OCI-LY1 (cell line): ENCODE measurements around the gene PRKG1.

Experiments used
- H2AFZ ChIP-seq: fragments of 200-600 bp; sonication (generic), shearing (Covaris generic); 2 replicates; pipeline ENCODE4 v1.6.0; 2014; ENCODE audit warnings: antibody characterized with exemption, mild to moderate bottlenecking, low read length
- H3F3A ChIP-seq: fragments of 200-600 bp; sonication (generic), shearing (Covaris generic); 2 replicates; pipeline ENCODE4 v1.6.0; 2014; ENCODE audit warnings: mild to moderate bottlenecking, antibody characterized with exemption, low read length, moderate library complexity; ENCODE audit not compliant: insufficient read depth
- H3K27ac ChIP-seq: fragments of 200-600 bp; sonication (generic); 2 replicates; pipeline ENCODE4 v1.5.1; 2014; ENCODE audit warnings: low read length, mixed run types, mild to moderate bottlenecking, low read depth; ENCODE audit not compliant: poor library complexity, severe bottlenecking
- H3K27me3 ChIP-seq: fragments of 200-600 bp; sonication (generic); 2 replicates; pipeline ENCODE4 v1.6.0; 2014; ENCODE audit warnings: antibody characterized with exemption, mild to moderate bottlenecking, low read length, moderate library complexity; ENCODE audit not compliant: insufficient read depth
- H3K36me3 ChIP-seq: fragments of 200-600 bp; sonication (generic); 2 replicates; pipeline ENCODE4 v1.6.1; 2014; ENCODE audit warnings: mild to moderate bottlenecking, antibody characterized with exemption, low read length, moderate library complexity, mixed read lengths; ENCODE audit not compliant: insufficient read depth
- H3K4me1 ChIP-seq: fragments of 200-600 bp; sonication (generic); 2 replicates; pipeline ENCODE4 v1.5.1; 2014; ENCODE audit warnings: mild to moderate bottlenecking, low read length, moderate library complexity; ENCODE audit not compliant: insufficient read depth, severe bottlenecking
- H3K4me2 ChIP-seq: fragments of 200-600 bp; sonication (generic), shearing (Covaris generic); 2 replicates; pipeline ENCODE4 v1.6.1; 2014; ENCODE audit warnings: low read length
- H3K4me3 ChIP-seq: fragments of 200-600 bp; sonication (generic); 2 replicates; pipeline ENCODE4 v1.5.1; 2014; ENCODE audit warnings: low read length, low read depth, mild to moderate bottlenecking, mixed read lengths; ENCODE audit not compliant: poor library complexity, severe bottlenecking
- H3K79me2 ChIP-seq: fragments of 200-600 bp; shearing (Covaris generic); 2 replicates; pipeline ENCODE4 v1.6.1; 2016; ENCODE audit warnings: mixed run types, low read length, mixed read lengths; ENCODE audit not compliant: insufficient read depth
- H3K9ac ChIP-seq: fragments of 200-600 bp; sonication (generic), shearing (Covaris generic); 2 replicates; pipeline ENCODE4 v1.6.1; 2014; ENCODE audit warnings: mild to moderate bottlenecking, low read length, mixed read lengths
- H3K9me2 ChIP-seq: fragments of 200-600 bp; sonication (generic), shearing (Covaris generic); 2 replicates; pipeline ENCODE4 v1.6.1; 2014; ENCODE audit warnings: low read depth, mild to moderate bottlenecking, low read length, mixed read lengths
- H3K9me3 ChIP-seq: fragments of 200-600 bp; shearing (Covaris generic); 2 replicates; pipeline ENCODE4 v1.6.1; 2014; ENCODE audit warnings: low read length, mixed read lengths
- H4K20me1 ChIP-seq: fragments of 200-600 bp; sonication (generic), shearing (Covaris generic); 2 replicates; pipeline ENCODE4 v1.6.0; 2016; ENCODE audit warnings: mild to moderate bottlenecking, low read length; ENCODE audit not compliant: insufficient read depth
- EZH2 ChIP-seq: fragments of 200-600 bp; sonication (generic), shearing (Covaris generic); IDR thresholded peaks from 2 replicates; pipeline ENCODE4 v1.8.0; 2017; ENCODE audit warnings: borderline replicate concordance, mixed run types, mild to moderate bottlenecking, antibody characterized with exemption, low read length, moderate library complexity, mixed read lengths
- TF ChIP-seq, protein P1 (sequence below): fragments of 200-600 bp; sonication (generic), shearing (Covaris generic); IDR thresholded peaks from 2 replicates; pipeline ENCODE4 v1.5.1; 2017; ENCODE audit warnings: mild to moderate bottlenecking, antibody characterized with exemption, low read length, moderate library complexity, mixed read lengths

The PRKG1 gene

DNA sequence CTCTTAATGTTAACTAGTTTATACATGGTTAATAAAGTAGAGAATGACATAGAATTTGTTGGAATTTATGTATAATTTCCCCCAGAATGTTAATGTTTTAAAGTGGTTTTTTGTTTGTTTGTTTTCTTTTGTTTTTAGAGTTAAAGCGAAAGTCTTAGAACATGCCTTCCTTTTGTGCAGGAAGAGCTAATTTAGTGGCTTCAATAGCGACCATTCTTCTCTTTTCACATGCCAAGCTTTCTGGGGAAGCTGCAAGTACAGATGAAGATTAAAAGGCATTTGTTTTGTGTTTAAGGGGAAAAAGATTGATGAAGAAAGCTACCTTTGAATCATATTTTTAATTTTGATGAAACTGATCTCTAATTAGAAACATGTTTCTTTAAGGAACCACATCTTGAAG is 881.4 kb downstream of the PRKG1 start:
- H2AFZ ChIP-seq: no peak overlapping the region
- no peaks in the 10 kb centered on the region for H3K4me1 ChIP-seq
- H3K27me3 ChIP-seq: no peaks in the 10 kb centered on the region
- no peak overlapping the region for H3K4me3 ChIP-seq
- no peak overlapping the region for H3K4me2 ChIP-seq
- no peak overlapping the region for H3K27ac ChIP-seq
- H4K20me1 ChIP-seq: no peaks in the 10 kb centered on the region
- TF ChIP-seq EZH2: no peak
- TF ChIP-seq, protein P1, sequence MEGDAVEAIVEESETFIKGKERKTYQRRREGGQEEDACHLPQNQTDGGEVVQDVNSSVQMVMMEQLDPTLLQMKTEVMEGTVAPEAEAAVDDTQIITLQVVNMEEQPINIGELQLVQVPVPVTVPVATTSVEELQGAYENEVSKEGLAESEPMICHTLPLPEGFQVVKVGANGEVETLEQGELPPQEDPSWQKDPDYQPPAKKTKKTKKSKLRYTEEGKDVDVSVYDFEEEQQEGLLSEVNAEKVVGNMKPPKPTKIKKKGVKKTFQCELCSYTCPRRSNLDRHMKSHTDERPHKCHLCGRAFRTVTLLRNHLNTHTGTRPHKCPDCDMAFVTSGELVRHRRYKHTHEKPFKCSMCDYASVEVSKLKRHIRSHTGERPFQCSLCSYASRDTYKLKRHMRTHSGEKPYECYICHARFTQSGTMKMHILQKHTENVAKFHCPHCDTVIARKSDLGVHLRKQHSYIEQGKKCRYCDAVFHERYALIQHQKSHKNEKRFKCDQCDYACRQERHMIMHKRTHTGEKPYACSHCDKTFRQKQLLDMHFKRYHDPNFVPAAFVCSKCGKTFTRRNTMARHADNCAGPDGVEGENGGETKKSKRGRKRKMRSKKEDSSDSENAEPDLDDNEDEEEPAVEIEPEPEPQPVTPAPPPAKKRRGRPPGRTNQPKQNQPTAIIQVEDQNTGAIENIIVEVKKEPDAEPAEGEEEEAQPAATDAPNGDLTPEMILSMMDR: no peak
- H3K9ac ChIP-seq: no peak overlapping the region
- no peaks in the 10 kb centered on the region for H3K9me3 ChIP-seq
- H3K9me2 ChIP-seq: no peaks in the 10 kb centered on the region
- no peaks in the 10 kb centered on the region for H3K79me2 ChIP-seq
- H3F3A ChIP-seq: no peaks in the 10 kb centered on the region
- H3K36me3 ChIP-seq: no peaks in the 10 kb centered on the region

DNA sequence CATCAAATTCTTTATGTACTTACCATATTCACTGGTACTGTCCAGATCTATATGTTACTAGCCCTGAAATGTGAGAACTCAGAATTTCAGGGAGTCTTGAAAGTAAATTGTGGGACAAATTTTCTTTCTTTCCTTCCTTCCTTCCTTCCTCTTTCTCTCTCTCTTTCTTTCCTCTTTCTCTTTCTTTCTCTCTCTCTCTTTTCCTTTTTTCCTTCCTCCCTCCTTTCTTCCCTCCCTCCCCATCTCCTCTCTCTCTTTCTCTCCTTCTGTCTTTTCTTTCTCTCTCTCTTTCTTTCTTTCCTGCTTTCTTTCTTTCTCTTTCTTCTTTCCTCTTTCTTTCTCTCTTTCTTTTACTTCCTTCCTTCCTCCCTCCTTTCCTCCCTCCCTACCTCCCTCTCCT is 882.5 kb downstream of the PRKG1 start:
- H3K9ac ChIP-seq: no peak overlapping the region
- no peak overlapping the region for H3K27ac ChIP-seq
- H3K4me3 ChIP-seq: no peak overlapping the region
- TF ChIP-seq EZH2: no peak
- TF ChIP-seq, protein P1: no peak
- no peaks in the 10 kb centered on the region for H3K79me2 ChIP-seq
- H3F3A ChIP-seq: no peaks in the 10 kb centered on the region
- no peaks in the 10 kb centered on the region for H3K9me2 ChIP-seq
- no peaks in the 10 kb centered on the region for H3K4me1 ChIP-seq
- H3K4me2 ChIP-seq: no peak overlapping the region
- no peaks in the 10 kb centered on the region for H3K9me3 ChIP-seq
- H3K27me3 ChIP-seq: no peaks in the 10 kb centered on the region
- no peaks in the 10 kb centered on the region for H3K36me3 ChIP-seq
- H4K20me1 ChIP-seq: no peaks in the 10 kb centered on the region
- no peak overlapping the region for H2AFZ ChIP-seq

DNA sequence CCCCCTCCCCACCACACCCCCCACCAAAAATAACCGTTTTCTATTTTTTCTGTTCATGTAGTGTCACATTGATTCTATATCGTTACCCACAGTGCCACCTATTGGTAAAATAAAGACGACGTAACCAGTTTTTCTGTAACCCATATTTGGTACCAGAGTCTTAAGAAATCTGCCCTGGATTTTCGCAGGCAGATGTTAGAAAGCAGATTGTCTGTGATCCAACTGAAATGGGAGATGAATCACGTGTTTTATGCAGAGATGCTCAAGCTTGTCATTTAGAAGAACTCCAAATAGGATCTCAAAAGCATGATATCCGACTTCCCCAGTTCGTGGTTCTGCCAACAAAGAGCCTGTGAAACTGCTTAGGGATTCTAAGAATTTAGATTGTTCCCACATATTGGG is 886.2 kb downstream of the PRKG1 start:
- H4K20me1 ChIP-seq: no peaks in the 10 kb centered on the region
- no peak overlapping the region for H3K9ac ChIP-seq
- no peaks in the 10 kb centered on the region for H3K36me3 ChIP-seq
- no peak overlapping the region for H3K4me3 ChIP-seq
- TF ChIP-seq, protein P1: peak; percentile 56
- no peak for TF ChIP-seq EZH2
- H3K4me1 ChIP-seq: no peaks in the 10 kb centered on the region
- no peaks in the 10 kb centered on the region for H3K27me3 ChIP-seq
- H3K79me2 ChIP-seq: no peaks in the 10 kb centered on the region
- no peaks in the 10 kb centered on the region for H3K9me2 ChIP-seq
- H3K9me3 ChIP-seq: no peaks in the 10 kb centered on the region
- H2AFZ ChIP-seq: no peak overlapping the region
- no peak overlapping the region for H3K27ac ChIP-seq
- H3F3A ChIP-seq: no peaks in the 10 kb centered on the region
- H3K4me2 ChIP-seq: no peak overlapping the region
